Femur (tissue), 1 donor: ENCODE measurements around the gene MT1H.
A peak's percentile ranks its signal among the peaks of the same experiment; 100 is the strongest.
"Not testable (repeated sequence)": the region's sequence is repeated elsewhere in the genome, so short reads cannot be mapped to it uniquely, and the experiment has no call there.

ENCODE experiments used
- DNase-seq: peaks from one replicate; pipeline ENCODE4 v3.0.0-alpha.2; 2017

The MT1H gene

GRCh38 chr16:56669005-56669839 lies at the start of gene MT1H:
MT1H (plus strand) TSS chr16:56669814; CDS start chr16:56669885, 71 bp downstream.
- DNase-seq, result no peak

GRCh38 chr16:56620339-56620897 lies 49.2 kb upstream of the MT1H start:
- DNase-seq, result no peak

- not testable (repeated sequence) for DNase-seq
Measured at GRCh38 chr16:56621665-56622445, 47.8 kb upstream of the MT1H start.

GRCh38 chr16:56623184-56623583 lies 46.4 kb upstream of the MT1H start:
- DNase-seq, result not testable (repeated sequence)

GRCh38 chr16:56623637-56624036 lies 46.0 kb upstream of the MT1H start:
- no peak for DNase-seq

DNA sequence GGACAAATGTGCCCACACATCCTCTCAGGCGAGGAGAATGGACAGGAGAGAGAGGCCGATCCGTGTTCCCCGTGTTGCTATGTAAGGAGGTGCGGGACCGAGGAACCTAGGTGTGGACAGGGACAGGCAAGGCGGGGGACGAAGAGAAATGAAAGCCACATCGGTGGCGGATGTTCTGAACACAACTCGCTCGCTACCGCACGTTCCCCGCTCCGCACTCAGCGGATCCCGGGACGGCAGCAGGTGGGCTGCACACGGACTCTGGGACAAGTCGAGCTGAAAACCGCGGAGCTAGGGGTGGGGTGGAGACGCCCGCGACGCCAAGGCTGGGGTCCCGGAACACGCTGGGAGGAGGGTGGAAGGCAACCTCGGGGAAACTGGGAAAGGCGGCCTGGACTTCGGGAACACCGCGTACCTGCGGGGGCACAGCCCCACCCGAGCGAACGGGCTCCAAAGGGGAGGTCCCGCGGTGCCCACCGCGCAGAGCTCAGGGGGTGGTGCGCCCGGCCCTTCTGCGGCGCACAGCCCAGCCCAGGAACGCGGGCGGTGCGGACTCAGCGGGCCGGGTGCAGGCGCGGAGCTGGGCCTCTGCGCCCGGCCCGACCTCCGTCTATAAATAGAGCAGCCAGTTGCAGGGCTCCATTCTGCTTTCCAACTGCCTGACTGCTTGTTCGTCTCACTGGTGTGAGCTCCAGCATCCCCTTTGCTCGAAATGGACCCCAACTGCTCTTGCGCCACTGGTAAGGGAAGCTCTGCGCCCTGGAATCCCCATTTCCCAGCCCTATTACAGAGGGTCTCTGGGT lies 44.3 kb upstream of the MT1H start, which contains the start of gene MT1E:
TSS of gene MT1E (plus strand) at position 642 of the 803 bp plus-strand sequence. CDS start at position 713, 71 bp downstream.
- DNase-seq, result peak; percentile 79

GRCh38 chr16:56625943-56626654 lies 43.5 kb upstream of the MT1H start:
- DNase-seq, result peak; percentile 68

- no peak for DNase-seq
Measured at GRCh38 chr16:56626685-56627084, 42.9 kb upstream of the MT1H start.

DNA sequence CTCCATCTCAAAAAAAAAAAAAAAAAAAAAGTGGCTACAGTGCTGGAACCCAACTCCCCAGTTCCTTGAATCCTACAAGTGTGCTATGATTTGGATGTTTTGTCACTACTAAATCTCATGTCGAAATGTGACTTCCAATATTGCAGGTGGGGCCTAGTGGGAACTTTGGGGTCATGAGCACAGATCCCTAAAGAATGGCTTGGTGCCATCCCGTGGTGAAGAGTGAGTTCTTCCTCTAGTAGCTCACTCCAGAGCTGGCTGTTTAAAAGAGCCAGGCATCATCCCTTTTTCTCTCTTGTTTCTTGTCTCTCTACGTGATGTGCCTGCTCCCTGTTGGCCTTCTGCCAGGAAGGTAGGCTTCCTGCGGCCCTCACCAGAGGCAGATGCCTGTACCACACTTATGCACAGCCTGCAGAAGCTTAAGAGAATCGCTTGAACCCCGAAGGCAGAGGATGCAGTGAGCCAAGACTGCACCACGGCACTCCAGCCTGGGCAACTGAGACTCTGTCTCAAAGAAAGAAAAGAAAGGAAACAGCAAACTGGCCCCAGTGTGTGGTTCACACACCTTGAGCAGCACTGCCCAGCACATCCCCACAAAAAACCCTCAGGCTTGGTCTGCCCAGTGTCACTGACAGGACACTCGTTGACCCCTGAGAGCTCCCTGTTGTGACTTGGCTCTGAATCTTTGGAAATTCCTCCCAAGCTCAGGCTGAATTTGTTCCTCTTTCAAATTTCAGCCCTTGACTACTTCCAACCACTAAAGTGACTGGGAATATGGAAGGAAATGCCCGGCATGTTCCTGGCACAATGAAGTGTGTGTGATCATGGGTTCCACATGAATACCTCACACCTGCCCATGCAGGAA lies 40.9 kb upstream of the MT1H start:
- DNase-seq, result no peak

DNA sequence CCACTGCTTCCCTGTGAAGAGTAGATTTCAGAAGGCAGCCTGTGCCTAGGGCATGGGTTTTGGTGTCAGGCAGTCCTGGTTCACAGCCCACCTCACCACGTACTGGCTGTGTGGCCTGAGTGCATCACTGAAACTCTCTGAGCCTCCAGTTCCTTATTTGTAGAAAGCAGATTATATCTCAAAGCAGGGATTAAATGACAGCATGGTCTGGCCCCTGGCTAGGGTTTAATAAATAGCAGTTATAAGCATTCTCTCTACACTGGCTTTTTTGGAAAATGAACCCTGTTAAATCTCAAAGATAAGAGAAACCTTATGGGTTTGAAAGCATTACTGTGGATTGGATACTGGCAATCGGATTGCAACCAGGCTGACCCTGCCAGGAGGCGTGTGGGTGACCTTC lies 40.1 kb upstream of the MT1H start:
- DNase-seq, result no peak

- no peak for DNase-seq
Measured at GRCh38 chr16:56630134-56630533, 39.5 kb upstream of the MT1H start.

DNA sequence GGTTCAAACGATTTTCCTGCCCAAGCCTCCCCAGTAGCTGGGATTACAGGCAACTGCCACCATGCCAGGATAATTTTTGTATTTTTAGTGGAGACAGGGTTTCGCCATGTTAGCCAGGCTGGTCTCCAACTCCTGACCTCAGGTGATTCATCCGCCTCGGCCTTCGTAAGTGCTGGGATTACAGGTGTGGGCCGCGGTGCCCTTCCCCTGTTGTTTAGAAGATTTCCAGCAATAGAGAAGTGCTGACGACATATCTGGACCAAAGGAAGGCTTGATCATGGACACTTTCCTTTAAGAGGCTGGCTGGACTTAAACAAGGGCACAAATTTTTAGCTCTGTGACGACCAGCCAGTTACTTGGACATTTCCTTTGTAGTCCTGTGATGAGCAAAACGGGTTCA lies 38.4 kb upstream of the MT1H start:
- no peak for DNase-seq

- no peak for DNase-seq
Measured at GRCh38 chr16:56631832-56632155, 37.8 kb upstream of the MT1H start.

GRCh38 chr16:56632156-56632847 lies 37.3 kb upstream of the MT1H start, which contains the start of gene MT1M:
MT1M (plus strand) TSS chr16:56632659; CDS start chr16:56632732, 73 bp downstream.
- DNase-seq, result peak; percentile 52

DNA sequence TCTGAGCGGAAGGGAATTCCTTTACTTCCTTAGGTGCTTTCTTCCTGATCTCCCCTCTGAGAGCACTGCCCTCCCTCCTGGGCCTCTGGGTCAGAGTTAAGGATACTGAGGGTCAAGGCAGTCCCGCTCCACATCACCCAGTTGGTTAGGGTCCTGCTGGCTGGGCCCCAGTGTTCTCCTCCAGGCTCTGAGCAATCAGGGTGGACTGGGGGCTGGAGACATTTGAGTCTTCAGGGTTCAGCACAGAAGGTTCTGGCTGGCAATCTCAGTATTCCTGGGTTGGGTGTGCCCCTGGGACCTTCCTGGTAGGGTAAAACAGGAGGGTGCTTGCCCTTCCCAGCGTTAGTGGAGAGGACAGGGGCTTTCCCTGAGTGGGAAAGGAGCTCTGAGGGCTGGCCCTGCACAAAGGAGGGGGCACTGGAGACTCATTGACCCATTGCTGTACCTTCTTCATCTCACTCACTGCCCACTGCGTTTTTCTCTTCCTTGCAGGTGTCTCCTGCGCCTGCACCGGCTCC lies 36.7 kb upstream of the MT1H start:
- DNase-seq, result no peak

DNA sequence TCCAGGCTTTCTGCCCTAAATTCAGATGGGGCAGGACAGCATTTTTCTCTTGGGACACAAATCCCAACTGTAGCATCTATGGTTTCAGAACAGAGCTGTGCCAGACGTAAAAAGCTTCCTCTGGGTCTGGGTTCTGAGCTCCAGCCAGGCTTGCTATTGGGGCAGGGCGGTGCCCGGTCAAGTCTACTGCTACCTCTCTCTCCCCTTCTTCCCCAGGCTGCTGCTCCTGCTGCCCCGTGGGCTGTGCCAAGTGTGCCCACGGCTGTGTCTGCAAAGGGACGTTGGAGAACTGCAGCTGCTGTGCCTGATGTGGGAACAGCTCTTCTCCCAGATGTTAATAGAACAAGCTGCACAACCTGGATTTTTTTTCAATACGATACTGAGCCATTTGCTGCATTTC lies 36.1 kb upstream of the MT1H start:
- DNase-seq, result no peak

GRCh38 chr16:56634715-56635440 lies 34.7 kb upstream of the MT1H start:
- DNase-seq, result no peak

- no peak for DNase-seq
Measured at GRCh38 chr16:56635441-56635967, 34.1 kb upstream of the MT1H start.
